GM12878 (cell line): ENCODE measurements around the gene SIM2. TPM values are rescaled to one million over a fixed set of nuclear protein-coding genes. Genes with fewer than 3 reads are reported as not detected.

Experiments used
- ATAC-seq: fragments of 200-7000 bp; cut with Tn5 transposase; 3 replicates; pipeline ENCODE4 v1.9.1; 2020; ENCODE audit warnings: mild to moderate bottlenecking, moderate library complexity
- BruUV-seq: library from RNA; stranded (reverse); fragments of 400-500 nt; replicated peaks from 2 replicates; lab custom pipeline; 2021; lab: Mats Ljungman, UMichigan
- CTCF ChIA-PET: fragments of 300-600 bp; sonication (Branson Sonifier 250); formaldehyde crosslinking; extraction: SDS; loops from one replicate; lab custom pipeline; 2021; ENCODE audit warnings: inconsistent platforms; lab: Yijun Ruan, JAX
- POLR2A ChIA-PET: fragments of 350-600 bp; formaldehyde crosslinking; extraction: SDS; loops from one replicate; lab custom pipeline; 2021; ENCODE audit warnings: inconsistent platforms; lab: Charles Lee
- RAD21 ChIA-PET: fragments of 300-600 bp; sonication (Branson Sonifier 250); formaldehyde crosslinking; loops from one replicate; lab custom pipeline; 2023; ENCODE audit warnings: antibody characterized with exemption; ENCODE audit not compliant: unreplicated experiment; lab: Charles Lee
- SMC1A ChIA-PET: fragments of 300-600 bp; sonication (Branson Sonifier 250); formaldehyde crosslinking; loops from one replicate; lab custom pipeline; 2023; ENCODE audit not compliant: unreplicated experiment, uncharacterized antibody; lab: Charles Lee
- DNase-seq: peaks from one replicate; pipeline ENCODE4 v3.0.0-alpha.2; 2011; ENCODE audit warnings: low read depth, low spot score
- FAIRE-seq: peaks from 3 replicates; lab custom pipeline; 2011; peaks lifted over from hg19 to GRCh38; lab: Jason Lieb, UNC
- H2AFZ ChIP-seq: 2 replicates; pipeline ENCODE4 v1.6.0; 2011; ENCODE audit warnings: low read depth, low read length, control low read depth; ENCODE audit not compliant: control insufficient read depth
- H3K27ac ChIP-seq: 2 replicates; pipeline ENCODE4 v1.5.1; 2011; ENCODE audit warnings: control low read depth; ENCODE audit not compliant: control insufficient read depth, insufficient read depth
- H3K27me3 ChIP-seq, 2 experiments: replicated peaks in 1 of 2; 2 replicates each; pipeline versions ENCODE4 v1.6.0 to v1.6.1; 2011; ENCODE audit warnings: low read length in 1 of 2; ENCODE audit not compliant: control insufficient read depth in 2 of 2, insufficient read depth in 2 of 2
- H3K36me3 ChIP-seq, 2 experiments: 2 replicates each; pipeline ENCODE4 v1.5.1; 2011; ENCODE audit warnings: low read length in 1 of 2; ENCODE audit not compliant: control insufficient read depth in 2 of 2, insufficient read depth in 2 of 2
- H3K4me1 ChIP-seq: 2 replicates; pipeline ENCODE4 v1.6.1; 2011; ENCODE audit warnings: mild to moderate bottlenecking, low read length, moderate library complexity, mixed read lengths; ENCODE audit not compliant: control insufficient read depth, insufficient read depth
- H3K4me2 ChIP-seq: 2 replicates; pipeline ENCODE4 v1.6.0; 2011; ENCODE audit warnings: control low read depth; ENCODE audit not compliant: control insufficient read depth, insufficient read depth
- H3K4me3 ChIP-seq: fragments of 200-600 bp; sonication (generic); 2 replicates; pipeline ENCODE4 v1.5.1; 2016
- H3K79me2 ChIP-seq: 2 replicates; pipeline ENCODE4 v1.6.0; 2011; ENCODE audit warnings: low read length; ENCODE audit not compliant: control insufficient read depth, insufficient read depth
- H3K9ac ChIP-seq: 2 replicates; pipeline ENCODE4 v1.8.0; 2011; ENCODE audit warnings: low read length, control low read depth, mixed read lengths; ENCODE audit not compliant: control insufficient read depth, insufficient read depth
- H3K9me3 ChIP-seq: replicated peaks from 3 replicates; pipeline ENCODE4 v1.5.1; 2011; ENCODE audit warnings: mild to moderate bottlenecking, low read length; ENCODE audit not compliant: control insufficient read depth, insufficient read depth
- H4K20me1 ChIP-seq: 2 replicates; pipeline ENCODE4 v1.6.0; 2011; ENCODE audit not compliant: control insufficient read depth, insufficient read depth
- ASH2L ChIP-seq: fragments of 300-600, 200-600 bp; sonication (generic); IDR thresholded peaks from 2 replicates; pipeline ENCODE4 v1.6.1; 2017; ENCODE audit warnings: low read depth, mild to moderate bottlenecking, borderline replicate concordance
- BMI1 ChIP-seq: fragments of 450-650 bp; IDR thresholded peaks from 2 replicates; pipeline ENCODE4 v1.6.1; 2016; ENCODE audit warnings: mild to moderate bottlenecking, moderate library complexity, borderline replicate concordance
- BRCA1 ChIP-seq: IDR thresholded peaks from 2 replicates; pipeline ENCODE4 v1.6.1; 2011; ENCODE audit warnings: low read depth, low read length, improper control_type of control experiment
- FOXK2 ChIP-seq: fragments of 450-650 bp; IDR thresholded peaks from 2 replicates; pipeline ENCODE4 v1.6.1; 2017; ENCODE audit warnings: mild to moderate bottlenecking, moderate library complexity
- IKZF1 ChIP-seq: fragments of 450-650 bp; conservative IDR thresholded peaks from 2 replicates; pipeline ENCODE4 v1.6.1; 2017; ENCODE audit warnings: antibody characterized with exemption, mild to moderate bottlenecking
- MTA2 ChIP-seq: fragments of 450-650 bp; IDR thresholded peaks from 2 replicates; pipeline ENCODE4 v1.6.1; 2016; ENCODE audit warnings: low read depth, mild to moderate bottlenecking, moderate library complexity
- RBBP5 ChIP-seq: fragments of 200-600 bp; sonication (generic); conservative IDR thresholded peaks from 2 replicates; pipeline ENCODE4 v1.6.1; 2016
- RCOR1 ChIP-seq: conservative IDR thresholded peaks from 2 replicates; pipeline ENCODE4 v1.6.1; 2012; ENCODE audit warnings: low read depth, low read length, improper control_type of control experiment
- SIN3A ChIP-seq: IDR thresholded peaks from 2 replicates; pipeline ENCODE4 v1.6.1; 2012; ENCODE audit warnings: low read depth, low read length, improper control_type of control experiment
- SMC3 ChIP-seq: IDR thresholded peaks from 2 replicates; pipeline ENCODE4 v1.6.1; 2011; ENCODE audit warnings: low read length, improper control_type of control experiment, borderline replicate concordance
- SRF ChIP-seq, 2 experiments: IDR thresholded peaks; 2 replicates each; pipeline ENCODE4 v1.6.1; 2011; ENCODE audit warnings: low read depth in 2 of 2, low read length in 2 of 2, mild to moderate bottlenecking in 1 of 2, moderate library complexity in 1 of 2
- STAT1 ChIP-seq: fragments of 450-650 bp; conservative IDR thresholded peaks from 2 replicates; pipeline ENCODE4 v1.6.1; 2014; ENCODE audit warnings: antibody characterized with exemption, mild to moderate bottlenecking
- WGBS: methylation state at CpG from one replicate; pipeline ENCODE4 v1.1.6; 2016; ENCODE audit warnings: low lambda C conversion rate; ENCODE audit not compliant: insufficient replicate concordance, insufficient coverage; ENCODE audit errors: missing lambda C conversion rate; 5-methylcytosine and 5-hydroxymethylcytosine counted together
- in situ Hi-C: fragments of 300-500 bp; cut with MboI; formaldehyde crosslinking; loops from 9 replicates; pipeline ENCODE4 v1.14.3; 2018; ENCODE audit warnings: mixed read lengths
- intact Hi-C: fragments of 100-400 bp; cut with micrococcal nuclease; formaldehyde crosslinking; loops from one replicate; pipeline ENCODE4 v1.14.2; 2022; ENCODE audit not compliant: unreplicated experiment
- polyA plus RNA-seq, 11 experiments: library from polyadenylated mRNA; depleted of rRNA in 4 of 11; unstranded in 6 of 11; stranded (reverse) in 5 of 11; fragments of >200 nt; fragmentation: Nextera tagmentation in 4 of 11; fragmentation: Illumina TruSeq in 1 of 11; extraction: Ambion mirVana in 4 of 11; extraction: Trizol in 1 of 11; gene quantifications; 1 replicate in 1 of 11; 2 replicates in 10 of 11; pipeline versions ENCODE4 v1.2.1 to v1.2.3, GENCODE V29; 2011 to 2016; ENCODE audit warnings: inconsistent platforms in 2 of 11, missing spikeins in 2 of 11, low read depth in 1 of 11
- total RNA-seq, 4 experiments: library from RNA; depleted of rRNA in 3 of 4; stranded (reverse); fragments of >200 nt in 3 of 4; fragmentation: Illumina TruSeq in 1 of 4; extraction: Trizol in 1 of 4; gene quantifications; 2 replicates each; pipeline versions ENCODE4 v1.2.1 to v1.2.3, GENCODE V29; 2013 to 2021
- TF ChIP-seq, protein P1 (sequence below): fragments of 450-650 bp; IDR thresholded peaks from 2 replicates; pipeline ENCODE4 v1.6.1; 2017; ENCODE audit warnings: mild to moderate bottlenecking, moderate library complexity
- TF ChIP-seq, protein P2 (sequence below): fragments of 450-650 bp; IDR thresholded peaks from 2 replicates; pipeline ENCODE4 v1.6.1; 2017; ENCODE audit warnings: mild to moderate bottlenecking
- TF ChIP-seq, protein P3 (sequence below): fragments of 450-650 bp; IDR thresholded peaks from 2 replicates; pipeline ENCODE4 v1.6.1; 2017; ENCODE audit warnings: mild to moderate bottlenecking, low read depth, inconsistent platforms; ENCODE audit not compliant: poor library complexity, severe bottlenecking
- TF ChIP-seq, protein P4 (sequence below): fragments of 150-350 bp; IDR thresholded peaks from 2 replicates; pipeline ENCODE4 v1.6.1; 2014; ENCODE audit warnings: mild to moderate bottlenecking, low read depth, low read length

The SIM2 gene
- total and polyA plus RNA-seq, 10 of the 15 experiments (the other 5 are each of a cell fraction or from before 2014, with no cell fraction given) = 0.02 to 0.15 (median 0.05) TPM; not detected in 7

DNA sequence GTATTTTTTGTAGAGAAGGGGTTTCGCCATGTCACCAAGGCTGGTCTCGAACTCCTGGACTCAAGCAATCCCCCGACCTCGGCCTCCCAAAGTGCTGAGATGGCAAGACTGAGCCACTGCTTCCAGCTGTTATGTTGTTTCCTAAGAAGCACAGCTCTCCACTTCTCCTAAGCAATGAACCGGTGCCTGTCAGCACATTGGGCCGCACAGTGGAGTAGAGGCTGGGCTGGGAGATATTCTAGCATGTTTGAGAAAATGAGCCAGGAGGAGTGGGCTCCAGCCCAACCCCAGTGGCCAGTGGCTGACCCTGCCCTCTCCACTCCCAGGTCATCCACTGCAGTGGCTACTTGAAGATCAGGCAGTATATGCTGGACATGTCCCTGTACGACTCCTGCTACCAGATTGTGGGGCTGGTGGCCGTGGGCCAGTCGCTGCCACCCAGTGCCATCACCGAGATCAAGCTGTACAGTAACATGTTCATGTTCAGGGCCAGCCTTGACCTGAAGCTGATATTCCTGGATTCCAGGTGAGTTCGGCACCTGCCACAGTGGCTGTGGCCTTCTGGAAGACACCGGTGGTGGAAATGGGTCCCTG, 27.0 kb downstream of the SIM2 start:
- POLR2A ChIA-PET = no interaction called here
- H4K20me1 ChIP-seq = no peaks in the 10 kb centered on the region
- H3K27me3 ChIP-seq = no peaks in the 10 kb centered on the region; a peak in 2 of 4 replicates
- RAD21 ChIA-PET = no interaction called here
- H3K4me1 ChIP-seq = no peaks in the 10 kb centered on the region
- SMC1A ChIA-PET = no interaction called here
- no peaks in the 10 kb centered on the region for H3K9me3 ChIP-seq
- FAIRE-seq (no peak), DNase-seq (no peak), ATAC-seq (no peak)
- in situ Hi-C loops (no loop called here), intact Hi-C loops (loop anchor here (10.0 kb wide), 1 partner anchor 301 kb away; no protein-coding TSS in a partner anchor)
- no peaks in the 10 kb centered on the region for H3K36me3 ChIP-seq
- 39% methylated on average over 12 of the region's 12 CpGs for WGBS
- H3K79me2 ChIP-seq = no peaks in the 10 kb centered on the region
- no peak overlapping the region for H3K4me2 ChIP-seq
- H3K27ac ChIP-seq = no peak overlapping the region
- CTCF ChIA-PET = no interaction called here
- H3K9ac ChIP-seq = no peak overlapping the region
- no peak overlapping the region for H3K4me3 ChIP-seq
- no peak overlapping the region for H2AFZ ChIP-seq
- no TSS peak for BruUV-seq
- TF ChIP-seq SIN3A (no peak), ASH2L (no peak), SMC3 (no peak), RBBP5 (no peak), BMI1 (no peak), SRF (IDR thresholded peaks at IDR 0.05; ENCODE audit: low read depth in 2 of 2, low read length in 2 of 2) (no peak), FOXK2 (no peak), STAT1 (no peak), MTA2 (no peak), BRCA1 (no peak), IKZF1 (no peak), RCOR1 (no peak)
- TF ChIP-seq, protein P1, sequence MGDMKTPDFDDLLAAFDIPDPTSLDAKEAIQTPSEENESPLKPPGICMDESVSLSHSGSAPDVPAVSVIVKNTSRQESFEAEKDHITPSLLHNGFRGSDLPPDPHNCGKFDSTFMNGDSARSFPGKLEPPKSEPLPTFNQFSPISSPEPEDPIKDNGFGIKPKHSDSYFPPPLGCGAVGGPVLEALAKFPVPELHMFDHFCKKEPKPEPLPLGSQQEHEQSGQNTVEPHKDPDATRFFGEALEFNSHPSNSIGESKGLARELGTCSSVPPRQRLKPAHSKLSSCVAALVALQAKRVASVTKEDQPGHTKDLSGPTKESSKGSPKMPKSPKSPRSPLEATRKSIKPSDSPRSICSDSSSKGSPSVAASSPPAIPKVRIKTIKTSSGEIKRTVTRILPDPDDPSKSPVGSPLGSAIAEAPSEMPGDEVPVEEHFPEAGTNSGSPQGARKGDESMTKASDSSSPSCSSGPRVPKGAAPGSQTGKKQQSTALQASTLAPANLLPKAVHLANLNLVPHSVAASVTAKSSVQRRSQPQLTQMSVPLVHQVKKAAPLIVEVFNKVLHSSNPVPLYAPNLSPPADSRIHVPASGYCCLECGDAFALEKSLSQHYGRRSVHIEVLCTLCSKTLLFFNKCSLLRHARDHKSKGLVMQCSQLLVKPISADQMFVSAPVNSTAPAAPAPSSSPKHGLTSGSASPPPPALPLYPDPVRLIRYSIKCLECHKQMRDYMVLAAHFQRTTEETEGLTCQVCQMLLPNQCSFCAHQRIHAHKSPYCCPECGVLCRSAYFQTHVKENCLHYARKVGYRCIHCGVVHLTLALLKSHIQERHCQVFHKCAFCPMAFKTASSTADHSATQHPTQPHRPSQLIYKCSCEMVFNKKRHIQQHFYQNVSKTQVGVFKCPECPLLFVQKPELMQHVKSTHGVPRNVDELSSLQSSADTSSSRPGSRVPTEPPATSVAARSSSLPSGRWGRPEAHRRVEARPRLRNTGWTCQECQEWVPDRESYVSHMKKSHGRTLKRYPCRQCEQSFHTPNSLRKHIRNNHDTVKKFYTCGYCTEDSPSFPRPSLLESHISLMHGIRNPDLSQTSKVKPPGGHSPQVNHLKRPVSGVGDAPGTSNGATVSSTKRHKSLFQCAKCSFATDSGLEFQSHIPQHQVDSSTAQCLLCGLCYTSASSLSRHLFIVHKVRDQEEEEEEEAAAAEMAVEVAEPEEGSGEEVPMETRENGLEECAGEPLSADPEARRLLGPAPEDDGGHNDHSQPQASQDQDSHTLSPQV = no peak
- TF ChIP-seq, protein P2, sequence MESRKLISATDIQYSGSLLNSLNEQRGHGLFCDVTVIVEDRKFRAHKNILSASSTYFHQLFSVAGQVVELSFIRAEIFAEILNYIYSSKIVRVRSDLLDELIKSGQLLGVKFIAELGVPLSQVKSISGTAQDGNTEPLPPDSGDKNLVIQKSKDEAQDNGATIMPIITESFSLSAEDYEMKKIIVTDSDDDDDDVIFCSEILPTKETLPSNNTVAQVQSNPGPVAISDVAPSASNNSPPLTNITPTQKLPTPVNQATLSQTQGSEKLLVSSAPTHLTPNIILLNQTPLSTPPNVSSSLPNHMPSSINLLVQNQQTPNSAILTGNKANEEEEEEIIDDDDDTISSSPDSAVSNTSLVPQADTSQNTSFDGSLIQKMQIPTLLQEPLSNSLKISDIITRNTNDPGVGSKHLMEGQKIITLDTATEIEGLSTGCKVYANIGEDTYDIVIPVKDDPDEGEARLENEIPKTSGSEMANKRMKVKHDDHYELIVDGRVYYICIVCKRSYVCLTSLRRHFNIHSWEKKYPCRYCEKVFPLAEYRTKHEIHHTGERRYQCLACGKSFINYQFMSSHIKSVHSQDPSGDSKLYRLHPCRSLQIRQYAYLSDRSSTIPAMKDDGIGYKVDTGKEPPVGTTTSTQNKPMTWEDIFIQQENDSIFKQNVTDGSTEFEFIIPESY = no peak
- TF ChIP-seq, protein P3, sequence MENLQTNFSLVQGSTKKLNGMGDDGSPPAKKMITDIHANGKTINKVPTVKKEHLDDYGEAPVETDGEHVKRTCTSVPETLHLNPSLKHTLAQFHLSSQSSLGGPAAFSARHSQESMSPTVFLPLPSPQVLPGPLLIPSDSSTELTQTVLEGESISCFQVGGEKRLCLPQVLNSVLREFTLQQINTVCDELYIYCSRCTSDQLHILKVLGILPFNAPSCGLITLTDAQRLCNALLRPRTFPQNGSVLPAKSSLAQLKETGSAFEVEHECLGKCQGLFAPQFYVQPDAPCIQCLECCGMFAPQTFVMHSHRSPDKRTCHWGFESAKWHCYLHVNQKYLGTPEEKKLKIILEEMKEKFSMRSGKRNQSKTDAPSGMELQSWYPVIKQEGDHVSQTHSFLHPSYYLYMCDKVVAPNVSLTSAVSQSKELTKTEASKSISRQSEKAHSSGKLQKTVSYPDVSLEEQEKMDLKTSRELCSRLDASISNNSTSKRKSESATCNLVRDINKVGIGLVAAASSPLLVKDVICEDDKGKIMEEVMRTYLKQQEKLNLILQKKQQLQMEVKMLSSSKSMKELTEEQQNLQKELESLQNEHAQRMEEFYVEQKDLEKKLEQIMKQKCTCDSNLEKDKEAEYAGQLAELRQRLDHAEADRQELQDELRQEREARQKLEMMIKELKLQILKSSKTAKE = no peak
- TF ChIP-seq, protein P4, sequence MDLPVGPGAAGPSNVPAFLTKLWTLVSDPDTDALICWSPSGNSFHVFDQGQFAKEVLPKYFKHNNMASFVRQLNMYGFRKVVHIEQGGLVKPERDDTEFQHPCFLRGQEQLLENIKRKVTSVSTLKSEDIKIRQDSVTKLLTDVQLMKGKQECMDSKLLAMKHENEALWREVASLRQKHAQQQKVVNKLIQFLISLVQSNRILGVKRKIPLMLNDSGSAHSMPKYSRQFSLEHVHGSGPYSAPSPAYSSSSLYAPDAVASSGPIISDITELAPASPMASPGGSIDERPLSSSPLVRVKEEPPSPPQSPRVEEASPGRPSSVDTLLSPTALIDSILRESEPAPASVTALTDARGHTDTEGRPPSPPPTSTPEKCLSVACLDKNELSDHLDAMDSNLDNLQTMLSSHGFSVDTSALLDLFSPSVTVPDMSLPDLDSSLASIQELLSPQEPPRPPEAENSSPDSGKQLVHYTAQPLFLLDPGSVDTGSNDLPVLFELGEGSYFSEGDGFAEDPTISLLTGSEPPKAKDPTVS = no peak
